HG03571 (cell line): ENCODE data around the gene LPAR5.

Source experiments
- ATAC-seq: cut with Tn5 transposase; IDR thresholded peaks from one replicate; pipeline ENCODE4 v1.9.1; 2021; ENCODE audit not compliant: unreplicated experiment

LPAR5 gene

GRCh38 chr12:6639151-6639801, 3.5 kb upstream of the LPAR5 start:
- no peak for ATAC-seq

GRCh38 chr12:6638305-6638704, 2.5 kb upstream of the LPAR5 start:
- no peak for ATAC-seq

- ATAC-seq = peak; percentile 33
These were observed 344 bp downstream of the LPAR5 start for GRCh38 chr12:6635375-6635855.

GRCh38 chr12:6632026-6632983, 3.5 kb downstream of the LPAR5 start:
- ATAC-seq = peak; percentile 63

- no peak for ATAC-seq
These were observed 4.2 kb downstream of the LPAR5 start for GRCh38 chr12:6631549-6631961.

- no peak for ATAC-seq
These were observed 5.0 kb downstream of the LPAR5 start for GRCh38 chr12:6630736-6631135.

GRCh38 chr12:6627616-6628015, 8.1 kb downstream of the LPAR5 start:
- ATAC-seq = no peak

GRCh38 chr12:6626654-6627283, 9.0 kb downstream of the LPAR5 start:
- ATAC-seq = no peak

GRCh38 chr12:6620885-6621274, 14.9 kb downstream of the LPAR5 start:
- no peak for ATAC-seq

- ATAC-seq = no peak
These were observed 15.4 kb downstream of the LPAR5 start for GRCh38 chr12:6620137-6620884.

- no peak for ATAC-seq
These were observed 17.1 kb downstream of the LPAR5 start for GRCh38 chr12:6618483-6619225.

GRCh38 chr12:6615802-6616201, 20.0 kb downstream of the LPAR5 start:
- ATAC-seq = no peak

GRCh38 chr12:6614513-6615172, 21.1 kb downstream of the LPAR5 start:
- no peak for ATAC-seq

GRCh38 chr12:6613776-6614512, 21.8 kb downstream of the LPAR5 start:
- ATAC-seq = no peak

- ATAC-seq = no peak
These were observed 22.6 kb downstream of the LPAR5 start for GRCh38 chr12:6613015-6613775.

GRCh38 chr12:6612652-6613014, 23.1 kb downstream of the LPAR5 start:
- no peak for ATAC-seq

- no peak for ATAC-seq
These were observed 23.5 kb downstream of the LPAR5 start for GRCh38 chr12:6612247-6612646.

GRCh38 chr12:6608592-6609281, 27.0 kb downstream of the LPAR5 start:
- no peak for ATAC-seq
